K562 (cell line): ENCODE measurements around the gene TMA7B. TPM values are rescaled to one million over a fixed set of nuclear protein-coding genes. Genes with fewer than 3 reads are reported as not detected.
A peak's percentile ranks its signal among the peaks of the same experiment; 100 is the strongest.

Experiments
- CBFB ChIP-seq: sonication (generic); formaldehyde crosslinking; IDR thresholded peaks from 2 replicates; pipeline ENCODE4 v1.4.0; 2020; ENCODE audit warnings: mild to moderate bottlenecking, missing genetic modification reagents
- FOXA3 ChIP-seq, 2 experiments: fragments of 450-650 bp in 1 of 2; sonication (generic) in 1 of 2; formaldehyde crosslinking; IDR thresholded peaks in 1 of 2; conservative IDR thresholded peaks in 1 of 2; 2 replicates each; pipeline versions ENCODE4 v1.4.0 to v1.8.0; 2020 to 2022; ENCODE audit warnings: mild to moderate bottlenecking in 2 of 2, missing genetic modification reagents in 1 of 2
- HSF4 ChIP-seq: fragments of 250-450 bp; sonication (Bioruptor Pico); IDR thresholded peaks from 2 replicates; pipeline ENCODE4 v2.1.2; 2022; ENCODE audit warnings: mild to moderate bottlenecking, moderate library complexity, borderline replicate concordance
- NFIC ChIP-seq: fragments of 450-650 bp; IDR thresholded peaks from 2 replicates; pipeline ENCODE4 v1.6.1; 2017; ENCODE audit warnings: mild to moderate bottlenecking, inconsistent platforms
- RBM25 ChIP-seq: fragments of 200-400 bp; formaldehyde crosslinking; IDR thresholded peaks from 2 replicates; pipeline ENCODE4 v1.6.1; 2018; ENCODE audit warnings: low read length, low read depth, moderate library complexity; ENCODE audit not compliant: severe bottlenecking
- SIX5 ChIP-seq, 2 experiments: IDR thresholded peaks; 2 replicates each; pipeline ENCODE4 v1.6.1; 2011; ENCODE audit warnings: low read length in 2 of 2, borderline replicate concordance in 1 of 2, low read depth in 1 of 2, mild to moderate bottlenecking in 1 of 2, moderate library complexity in 1 of 2; ENCODE audit not compliant: insufficient read depth in 1 of 2
- XRCC4 ChIP-seq: IDR thresholded peaks from one replicate; pipeline ENCODE4 v1.6.1; 2011; ENCODE audit not compliant: insufficient read depth, insufficient read length; ENCODE audit errors: extremely low read depth
- ZBED1 ChIP-seq: IDR thresholded peaks from 2 replicates; pipeline ENCODE4 v1.6.1; 2014
- ZFPM2 ChIP-seq: fragments of 250-450 bp; sonication (Bioruptor Pico); IDR thresholded peaks from 2 replicates; pipeline ENCODE4 v1.5.1; 2022; ENCODE audit warnings: mild to moderate bottlenecking
- ZNF253 ChIP-seq: fragments of 250-450 bp; sonication (Bioruptor Pico); conservative IDR thresholded peaks from 2 replicates; pipeline ENCODE4 v1.6.1; 2021; ENCODE audit warnings: mild to moderate bottlenecking
- polyA plus RNA-seq, 8 experiments: library from polyadenylated mRNA; depleted of rRNA in 4 of 8; stranded (reverse) in 5 of 8; unstranded in 3 of 8; fragments of >200 nt; fragmentation: Nextera tagmentation in 2 of 8; fragmentation: Illumina TruSeq in 1 of 8; extraction: Ambion mirVana in 2 of 8; extraction: Trizol in 1 of 8; gene quantifications; 2 replicates each; pipeline versions ENCODE4 v1.2.1 to v1.2.3, GENCODE V29; 2011 to 2014; ENCODE audit warnings: inconsistent platforms in 1 of 8, missing spikeins in 1 of 8
- total RNA-seq, 7 experiments: library from RNA; depleted of rRNA in 6 of 7; stranded (reverse); fragments of >200 nt in 6 of 7; fragmentation: Illumina TruSeq in 2 of 7; extraction: Trizol in 2 of 7; gene quantifications; 2 replicates each; pipeline versions ENCODE4 v1.2.1 to v1.2.3, GENCODE V29; 2011 to 2021; ENCODE audit warnings: low replicate concordance in 1 of 7
- TF ChIP-seq, protein P1 (sequence below), 2 experiments: fragments of 450-650 bp; IDR thresholded peaks; 2 replicates each; pipeline ENCODE4 v1.6.1; 2016
- TF ChIP-seq, protein P2 (sequence below): fragments of 450-650 bp; IDR thresholded peaks from 2 replicates; pipeline ENCODE4 v1.6.1; 2016; ENCODE audit warnings: borderline replicate concordance
- TF ChIP-seq, protein P3 (sequence below): fragments of 250-450 bp; sonication (Bioruptor Pico); IDR thresholded peaks from 2 replicates; pipeline ENCODE4 v1.8.0; 2022; ENCODE audit warnings: inconsistent platforms, mild to moderate bottlenecking, moderate library complexity, borderline replicate concordance
- TF ChIP-seq, protein P4 (sequence below): sonication (generic); formaldehyde crosslinking; IDR thresholded peaks from 2 replicates; pipeline ENCODE4 v1.8.0; 2022; ENCODE audit warnings: mild to moderate bottlenecking, missing genetic modification reagents, borderline replicate concordance
- TF ChIP-seq, protein P5 (sequence below): conservative IDR thresholded peaks from 2 replicates; pipeline ENCODE4 v1.6.1; 2011; ENCODE audit warnings: low read depth, mild to moderate bottlenecking, low read length; ENCODE audit not compliant: control insufficient read depth
- TF ChIP-seq, protein P6 (sequence below): sonication (generic); formaldehyde crosslinking; IDR thresholded peaks from 2 replicates; pipeline ENCODE4 v1.9.0; 2022; ENCODE audit warnings: mild to moderate bottlenecking, missing genetic modification reagents
- TF ChIP-seq, protein P7 (sequence below): fragments of 450-650 bp; IDR thresholded peaks from 2 replicates; pipeline ENCODE4 v1.6.1; 2016; ENCODE audit warnings: antibody characterized with exemption

The TMA7B gene
- total and polyA plus RNA-seq, 9 of the 15 experiments (the other 6 are each of a cell fraction or from before 2014, with no cell fraction given): 5.6 to 14.2 (median 11.8) TPM

DNA sequence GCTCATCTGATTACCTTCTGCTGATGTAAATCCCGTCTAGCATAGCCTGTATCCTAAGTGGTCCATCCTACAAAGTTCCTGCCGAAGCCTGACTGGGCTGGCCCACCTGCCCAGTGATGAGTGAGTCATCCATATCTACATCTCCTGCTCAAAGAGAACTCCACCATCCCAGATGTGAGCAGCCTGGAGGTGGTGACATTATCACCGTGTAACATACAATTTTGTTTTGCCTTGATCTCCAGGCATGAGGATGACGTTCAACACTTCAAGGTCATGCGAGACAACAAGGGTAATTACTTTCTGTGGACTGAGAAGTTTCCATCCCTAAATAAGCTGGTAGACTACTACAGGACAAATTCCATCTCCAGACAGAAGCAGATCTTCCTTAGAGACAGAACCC, 5.6 kb downstream of the TMA7B start (continued):
- TF ChIP-seq NFIC (peak; percentile 70), HSF4 (CRISPR knock-in tag) (no peak), RBM25 (no peak), SIX5 (IDR thresholded peaks at IDR 0.05; ENCODE audit: borderline replicate concordance in 1 of 2, insufficient read depth in 1 of 2, low read depth in 1 of 2, low read length in 2 of 2) (no peak), CBFB (CRISPR knock-in tag) (no peak), ZNF253 (CRISPR knock-in tag) (no peak), ZFPM2 (CRISPR knock-in tag) (no peak), ZBED1 (no peak), XRCC4 (no peak), FOXA3 (CRISPR knock-in tag; conservative IDR thresholded peaks at IDR 0.05 in 1 of 2, IDR thresholded peaks at IDR 0.05 in 1 of 2) (no peak)
- TF ChIP-seq, protein P1, sequence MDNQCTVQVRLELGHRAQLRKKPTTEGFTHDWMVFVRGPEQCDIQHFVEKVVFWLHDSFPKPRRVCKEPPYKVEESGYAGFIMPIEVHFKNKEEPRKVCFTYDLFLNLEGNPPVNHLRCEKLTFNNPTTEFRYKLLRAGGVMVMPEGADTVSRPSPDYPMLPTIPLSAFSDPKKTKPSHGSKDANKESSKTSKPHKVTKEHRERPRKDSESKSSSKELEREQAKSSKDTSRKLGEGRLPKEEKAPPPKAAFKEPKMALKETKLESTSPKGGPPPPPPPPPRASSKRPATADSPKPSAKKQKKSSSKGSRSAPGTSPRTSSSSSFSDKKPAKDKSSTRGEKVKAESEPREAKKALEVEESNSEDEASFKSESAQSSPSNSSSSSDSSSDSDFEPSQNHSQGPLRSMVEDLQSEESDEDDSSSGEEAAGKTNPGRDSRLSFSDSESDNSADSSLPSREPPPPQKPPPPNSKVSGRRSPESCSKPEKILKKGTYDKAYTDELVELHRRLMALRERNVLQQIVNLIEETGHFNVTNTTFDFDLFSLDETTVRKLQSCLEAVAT (IDR thresholded peaks at IDR 0.05): no peak
- TF ChIP-seq, protein P2, sequence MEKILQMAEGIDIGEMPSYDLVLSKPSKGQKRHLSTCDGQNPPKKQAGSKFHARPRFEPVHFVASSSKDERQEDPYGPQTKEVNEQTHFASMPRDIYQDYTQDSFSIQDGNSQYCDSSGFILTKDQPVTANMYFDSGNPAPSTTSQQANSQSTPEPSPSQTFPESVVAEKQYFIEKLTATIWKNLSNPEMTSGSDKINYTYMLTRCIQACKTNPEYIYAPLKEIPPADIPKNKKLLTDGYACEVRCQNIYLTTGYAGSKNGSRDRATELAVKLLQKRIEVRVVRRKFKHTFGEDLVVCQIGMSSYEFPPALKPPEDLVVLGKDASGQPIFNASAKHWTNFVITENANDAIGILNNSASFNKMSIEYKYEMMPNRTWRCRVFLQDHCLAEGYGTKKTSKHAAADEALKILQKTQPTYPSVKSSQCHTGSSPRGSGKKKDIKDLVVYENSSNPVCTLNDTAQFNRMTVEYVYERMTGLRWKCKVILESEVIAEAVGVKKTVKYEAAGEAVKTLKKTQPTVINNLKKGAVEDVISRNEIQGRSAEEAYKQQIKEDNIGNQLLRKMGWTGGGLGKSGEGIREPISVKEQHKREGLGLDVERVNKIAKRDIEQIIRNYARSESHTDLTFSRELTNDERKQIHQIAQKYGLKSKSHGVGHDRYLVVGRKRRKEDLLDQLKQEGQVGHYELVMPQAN: no peak
- TF ChIP-seq, protein P3, sequence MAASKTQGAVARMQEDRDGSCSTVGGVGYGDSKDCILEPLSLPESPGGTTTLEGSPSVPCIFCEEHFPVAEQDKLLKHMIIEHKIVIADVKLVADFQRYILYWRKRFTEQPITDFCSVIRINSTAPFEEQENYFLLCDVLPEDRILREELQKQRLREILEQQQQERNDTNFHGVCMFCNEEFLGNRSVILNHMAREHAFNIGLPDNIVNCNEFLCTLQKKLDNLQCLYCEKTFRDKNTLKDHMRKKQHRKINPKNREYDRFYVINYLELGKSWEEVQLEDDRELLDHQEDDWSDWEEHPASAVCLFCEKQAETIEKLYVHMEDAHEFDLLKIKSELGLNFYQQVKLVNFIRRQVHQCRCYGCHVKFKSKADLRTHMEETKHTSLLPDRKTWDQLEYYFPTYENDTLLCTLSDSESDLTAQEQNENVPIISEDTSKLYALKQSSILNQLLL: no peak
- TF ChIP-seq, protein P4, sequence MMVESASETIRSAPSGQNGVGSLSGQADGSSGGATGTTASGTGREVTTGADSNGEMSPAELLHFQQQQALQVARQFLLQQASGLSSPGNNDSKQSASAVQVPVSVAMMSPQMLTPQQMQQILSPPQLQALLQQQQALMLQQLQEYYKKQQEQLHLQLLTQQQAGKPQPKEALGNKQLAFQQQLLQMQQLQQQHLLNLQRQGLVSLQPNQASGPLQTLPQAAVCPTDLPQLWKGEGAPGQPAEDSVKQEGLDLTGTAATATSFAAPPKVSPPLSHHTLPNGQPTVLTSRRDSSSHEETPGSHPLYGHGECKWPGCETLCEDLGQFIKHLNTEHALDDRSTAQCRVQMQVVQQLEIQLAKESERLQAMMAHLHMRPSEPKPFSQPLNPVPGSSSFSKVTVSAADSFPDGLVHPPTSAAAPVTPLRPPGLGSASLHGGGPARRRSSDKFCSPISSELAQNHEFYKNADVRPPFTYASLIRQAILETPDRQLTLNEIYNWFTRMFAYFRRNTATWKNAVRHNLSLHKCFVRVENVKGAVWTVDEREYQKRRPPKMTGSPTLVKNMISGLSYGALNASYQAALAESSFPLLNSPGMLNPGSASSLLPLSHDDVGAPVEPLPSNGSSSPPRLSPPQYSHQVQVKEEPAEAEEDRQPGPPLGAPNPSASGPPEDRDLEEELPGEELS (CRISPR knock-in tag): no peak
- TF ChIP-seq, protein P5, sequence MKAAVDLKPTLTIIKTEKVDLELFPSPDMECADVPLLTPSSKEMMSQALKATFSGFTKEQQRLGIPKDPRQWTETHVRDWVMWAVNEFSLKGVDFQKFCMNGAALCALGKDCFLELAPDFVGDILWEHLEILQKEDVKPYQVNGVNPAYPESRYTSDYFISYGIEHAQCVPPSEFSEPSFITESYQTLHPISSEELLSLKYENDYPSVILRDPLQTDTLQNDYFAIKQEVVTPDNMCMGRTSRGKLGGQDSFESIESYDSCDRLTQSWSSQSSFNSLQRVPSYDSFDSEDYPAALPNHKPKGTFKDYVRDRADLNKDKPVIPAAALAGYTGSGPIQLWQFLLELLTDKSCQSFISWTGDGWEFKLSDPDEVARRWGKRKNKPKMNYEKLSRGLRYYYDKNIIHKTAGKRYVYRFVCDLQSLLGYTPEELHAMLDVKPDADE: no peak
- TF ChIP-seq, protein P6, sequence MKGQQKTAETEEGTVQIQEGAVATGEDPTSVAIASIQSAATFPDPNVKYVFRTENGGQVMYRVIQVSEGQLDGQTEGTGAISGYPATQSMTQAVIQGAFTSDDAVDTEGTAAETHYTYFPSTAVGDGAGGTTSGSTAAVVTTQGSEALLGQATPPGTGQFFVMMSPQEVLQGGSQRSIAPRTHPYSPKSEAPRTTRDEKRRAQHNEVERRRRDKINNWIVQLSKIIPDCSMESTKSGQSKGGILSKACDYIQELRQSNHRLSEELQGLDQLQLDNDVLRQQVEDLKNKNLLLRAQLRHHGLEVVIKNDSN: no peak
- TF ChIP-seq, protein P7, sequence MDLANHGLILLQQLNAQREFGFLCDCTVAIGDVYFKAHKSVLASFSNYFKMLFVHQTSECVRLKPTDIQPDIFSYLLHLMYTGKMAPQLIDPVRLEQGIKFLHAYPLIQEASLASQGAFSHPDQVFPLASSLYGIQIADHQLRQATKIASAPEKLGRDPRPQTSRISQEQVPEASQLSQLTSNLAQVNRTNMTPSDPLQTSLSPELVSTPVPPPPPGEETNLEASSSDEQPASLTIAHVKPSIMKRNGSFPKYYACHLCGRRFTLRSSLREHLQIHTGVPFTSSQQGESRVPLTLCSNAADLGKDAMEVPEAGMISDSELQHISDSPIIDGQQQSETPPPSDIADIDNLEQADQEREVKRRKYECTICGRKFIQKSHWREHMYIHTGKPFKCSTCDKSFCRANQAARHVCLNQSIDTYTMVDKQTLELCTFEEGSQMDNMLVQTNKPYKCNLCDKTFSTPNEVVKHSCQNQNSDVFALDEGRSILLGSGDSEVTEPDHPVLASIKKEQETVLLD: no peak
